ENCODE data around the gene MTFP1. TPM values are rescaled to one million over a fixed set of nuclear protein-coding genes. Genes with fewer than 3 reads are reported as not detected.
"Not testable (repeated sequence)": the region's sequence is repeated elsewhere in the genome, so short reads cannot be mapped to it uniquely, and the experiment has no call there.

The MTFP1 gene
- total RNA-seq, 1 experiment from 2014 or later: 57.8 TPM

DNA sequence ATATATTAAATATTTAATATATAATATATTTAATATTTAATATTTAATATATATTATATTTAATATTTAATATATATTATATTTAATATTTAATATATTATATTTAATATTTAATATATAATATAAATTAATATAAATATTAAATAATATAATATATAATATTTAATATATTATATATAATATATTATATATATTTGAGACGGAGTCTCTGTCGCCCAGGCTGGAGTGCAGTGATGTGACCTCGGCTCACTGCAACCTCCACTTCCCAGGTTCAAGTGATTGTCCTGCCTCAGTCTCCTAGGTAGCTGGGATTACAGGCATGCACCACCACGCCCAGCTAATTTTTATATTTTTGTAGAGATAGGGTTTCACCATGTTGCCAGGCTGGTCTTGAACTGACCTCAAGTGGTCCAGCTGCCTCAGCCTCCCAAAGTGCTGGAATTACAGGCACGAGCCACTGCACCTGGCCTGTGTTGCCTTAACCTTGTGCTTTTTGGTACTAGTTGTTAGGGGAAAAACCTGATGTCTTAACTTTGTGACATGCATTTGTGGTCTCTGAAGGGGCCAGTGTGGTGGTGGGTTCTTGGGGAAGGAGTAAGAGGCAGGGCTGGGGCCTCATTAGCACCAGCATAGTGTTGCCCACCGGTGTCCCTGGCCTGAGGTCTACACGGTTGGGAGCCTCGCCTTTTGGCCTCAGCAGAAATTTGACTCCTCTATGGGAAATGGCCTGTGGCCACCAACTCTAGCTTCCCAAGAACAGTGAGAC, 29.7 kb downstream of the MTFP1 start:
- no peak for DNase-seq (ENCODE audit: low read depth)

DNA sequence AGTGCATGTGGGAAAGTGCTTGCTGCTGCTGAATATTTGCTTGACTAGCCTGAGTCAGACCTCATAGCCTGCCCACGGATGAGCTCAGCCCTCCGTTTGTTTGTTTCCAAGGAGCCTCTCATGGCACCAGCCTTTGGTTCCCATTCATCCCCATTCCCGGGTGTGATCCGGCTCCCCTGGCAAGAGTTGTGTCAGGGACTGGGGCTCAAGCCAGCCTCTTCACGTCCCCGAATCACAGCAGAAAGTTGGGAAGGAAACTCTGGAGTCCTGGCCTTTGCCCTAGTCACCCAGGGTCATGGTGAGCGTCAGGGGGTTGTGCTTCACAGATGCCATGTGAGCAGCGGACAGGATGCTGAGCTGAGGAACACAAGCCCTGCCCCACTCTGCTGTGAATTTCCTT, 32.4 kb downstream of the MTFP1 start:
- peak; percentile 70 for DNase-seq (ENCODE audit: low read depth)

DNA sequence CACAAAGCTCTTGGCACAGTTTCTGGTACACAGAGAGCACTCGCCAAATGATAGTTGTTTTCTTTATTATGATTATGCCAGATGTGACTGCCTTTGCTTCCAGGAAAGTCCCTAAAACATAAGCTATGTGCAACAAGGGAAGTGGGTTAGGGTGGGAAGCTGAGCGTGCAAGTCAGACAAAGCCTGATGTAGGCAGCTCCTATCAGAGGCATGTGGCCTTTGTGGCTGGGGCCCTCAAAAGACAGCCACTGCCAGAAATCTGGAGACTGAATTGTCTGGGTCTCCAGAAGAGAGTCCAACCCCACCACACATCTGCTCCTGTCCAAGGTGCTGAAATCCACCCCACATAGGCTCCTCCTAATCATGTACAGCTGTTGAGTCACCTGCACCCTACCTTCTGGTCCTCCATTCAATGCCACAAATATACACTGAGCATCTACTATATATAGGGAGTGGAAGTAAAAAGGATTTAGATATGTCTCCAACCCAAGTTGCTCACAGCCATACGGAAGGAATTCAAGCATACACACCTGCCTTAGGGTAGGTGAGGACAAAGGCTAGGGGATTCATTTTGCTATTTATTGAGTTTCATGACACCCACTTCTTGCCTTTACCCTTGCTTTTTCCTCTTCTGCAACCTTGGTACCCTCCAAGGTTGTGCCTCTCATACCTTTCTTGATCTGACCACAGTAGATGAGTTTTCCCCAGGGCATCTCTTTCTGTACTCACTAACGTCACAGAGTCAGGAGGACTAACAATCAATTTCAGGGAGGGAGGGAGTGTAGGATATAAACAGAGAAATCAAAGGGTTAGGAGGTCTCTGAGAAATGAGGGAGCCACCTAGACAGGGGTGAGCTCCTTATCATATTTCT, 33.8 kb downstream of the MTFP1 start:
- peak; percentile 58 for DNase-seq (ENCODE audit: low read depth)

DNA sequence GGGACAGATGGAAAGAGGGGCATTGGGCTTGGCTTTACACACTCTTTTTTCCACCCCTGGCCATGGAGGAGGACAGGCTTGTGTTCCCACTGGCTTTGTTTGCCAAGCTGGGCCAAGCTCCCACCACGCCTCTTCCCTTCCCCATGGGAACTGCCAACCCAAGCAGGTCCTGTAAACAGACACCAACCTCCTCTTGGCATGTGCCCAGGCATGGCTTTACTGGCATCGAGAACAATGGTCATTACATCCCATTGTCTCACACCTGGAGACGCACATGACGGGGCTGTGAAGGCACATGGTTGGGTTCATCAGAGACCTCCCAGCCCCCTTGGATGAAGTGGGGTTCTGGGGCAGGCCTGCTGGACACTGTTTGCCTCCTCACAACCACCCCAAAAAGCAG, 34.6 kb downstream of the MTFP1 start:
- no peak for DNase-seq (ENCODE audit: low read depth)

DNA sequence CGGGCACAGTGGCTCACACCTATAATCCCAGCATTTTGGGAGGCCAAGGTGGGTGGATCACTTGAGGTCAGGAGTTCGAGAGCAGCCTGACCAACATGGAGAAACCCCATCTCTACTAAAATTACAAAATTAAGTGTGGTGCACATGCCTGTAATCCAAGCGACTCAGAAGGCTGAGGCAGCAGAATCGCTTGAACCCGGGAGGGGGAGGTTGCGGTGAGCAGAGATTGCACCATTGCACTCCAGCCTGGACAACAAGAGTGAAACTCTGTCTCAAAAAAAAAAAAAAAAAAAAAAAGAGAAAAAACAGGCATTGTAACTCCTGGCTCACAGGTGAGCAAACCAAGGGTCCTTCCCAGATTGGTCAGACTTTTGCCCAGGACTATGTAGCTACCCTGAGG, 35.0 kb downstream of the MTFP1 start:
- DNase-seq (ENCODE audit: low read depth): not testable (repeated sequence)

DNA sequence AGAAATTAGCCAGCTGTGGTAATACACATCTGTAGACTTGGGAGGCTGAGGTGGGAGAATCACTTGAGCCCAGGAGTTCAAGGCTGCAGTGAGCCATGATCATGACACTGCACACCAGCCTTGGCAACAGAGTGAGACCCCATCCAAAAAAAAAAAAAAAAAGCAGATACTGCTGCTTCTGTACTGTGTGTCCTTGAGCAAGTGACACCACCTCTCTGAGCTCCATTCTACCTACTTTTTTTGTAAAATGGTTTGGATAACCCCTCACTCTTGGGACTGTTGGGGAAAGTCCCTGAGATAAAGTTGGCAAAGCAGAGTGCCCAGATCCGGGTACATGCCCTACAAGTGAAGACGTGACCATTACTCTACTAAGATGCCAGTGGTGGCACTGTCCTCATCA, 43.6 kb downstream of the MTFP1 start:
- DNase-seq (ENCODE audit: low read depth): no peak

DNA sequence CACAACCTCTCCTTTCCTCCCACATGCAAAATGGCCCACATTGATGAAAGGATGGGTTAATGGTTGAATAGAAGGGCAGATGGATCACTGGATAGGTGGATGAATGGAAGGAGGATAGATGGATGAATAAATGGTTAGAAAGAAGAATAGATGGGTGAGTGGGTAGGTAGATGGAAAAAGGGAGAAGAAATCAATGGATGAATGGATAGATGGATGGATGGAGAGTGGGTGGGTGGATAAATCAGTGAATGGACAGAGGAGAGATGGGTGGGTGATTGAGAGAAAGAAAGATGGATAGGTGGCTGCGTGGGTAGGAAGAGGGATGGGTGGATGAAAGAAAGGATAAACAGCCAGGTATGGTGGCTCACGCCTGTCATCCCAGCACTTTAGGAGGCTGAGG, 45.1 kb downstream of the MTFP1 start:
- no peak for DNase-seq (ENCODE audit: low read depth)

DNA sequence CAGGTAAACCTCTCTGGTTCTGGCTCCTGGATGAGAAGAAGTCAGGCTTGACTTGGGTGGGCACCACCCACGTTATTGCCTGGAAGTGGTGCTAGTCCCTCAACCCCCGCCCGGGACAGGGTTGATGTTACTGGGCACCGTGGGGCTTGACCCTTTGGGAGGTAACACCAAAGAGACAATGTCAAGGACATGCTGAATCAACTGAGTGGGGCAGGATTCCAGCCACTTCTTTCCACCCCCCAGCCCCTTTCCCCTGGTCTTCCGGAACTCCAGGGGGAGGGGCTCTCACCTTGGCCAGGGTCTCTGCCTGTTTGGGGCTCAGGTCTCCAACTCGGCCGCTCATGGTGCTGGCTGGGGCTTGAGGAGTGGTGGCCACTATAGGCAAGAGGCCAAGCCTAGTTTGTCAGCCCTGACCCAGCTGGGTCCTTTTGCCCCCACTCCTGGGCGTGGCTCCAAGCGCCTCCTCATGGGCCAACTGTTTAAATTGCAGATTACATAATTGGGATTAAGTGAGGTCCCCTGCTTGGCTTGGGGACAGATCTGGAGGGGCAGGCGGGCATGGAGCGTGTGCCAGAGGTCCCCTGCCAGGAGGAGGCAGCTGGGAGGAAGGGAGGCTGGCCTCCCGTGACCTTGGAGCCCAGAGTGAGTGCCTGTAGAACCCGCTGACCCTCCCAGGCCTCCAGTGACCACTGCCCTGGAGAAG, 46.2 kb downstream of the MTFP1 start, which contains the start of gene SEC14L3:
TSS of gene SEC14L3 (minus strand) at position 402 of the 703 bp plus-strand sequence. CDS start at position 343, 59 bp downstream.
- DNase-seq (ENCODE audit: low read depth): no peak

DNA sequence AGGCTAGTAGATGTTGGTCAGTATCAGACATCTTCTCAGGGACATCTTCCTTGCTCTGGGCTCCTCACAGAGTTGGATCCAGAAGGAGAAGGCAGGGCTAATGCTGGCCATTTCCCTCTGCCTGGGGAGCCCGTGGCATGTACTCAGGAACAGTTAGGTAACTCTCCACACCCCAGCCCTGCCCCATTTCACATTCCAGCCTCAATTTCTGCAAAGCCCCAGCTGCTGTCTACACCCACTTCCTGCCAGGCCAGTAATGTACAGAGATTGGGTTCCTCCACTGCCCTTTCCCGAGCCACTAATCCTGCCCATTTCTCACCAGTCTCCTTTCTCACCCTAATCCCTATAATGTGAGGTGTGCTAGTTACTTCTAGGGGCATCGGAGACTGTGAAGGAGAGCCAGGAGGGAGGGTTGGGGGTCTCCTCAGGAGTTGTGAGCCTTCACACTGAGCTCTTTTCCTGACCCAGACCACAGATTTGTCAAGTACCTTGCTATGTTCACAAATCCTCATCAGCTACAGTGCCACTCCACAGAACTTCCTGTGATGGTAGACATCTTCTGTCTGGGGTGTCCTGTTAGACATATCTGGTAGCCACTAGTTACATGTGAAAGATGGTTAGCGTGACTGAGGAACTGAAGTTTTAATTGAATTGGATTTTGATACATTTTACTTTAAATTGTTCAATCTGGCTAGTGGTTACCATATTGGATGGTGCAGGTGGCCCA, 47.6 kb downstream of the MTFP1 start:
- no peak for DNase-seq (ENCODE audit: low read depth)

DNA sequence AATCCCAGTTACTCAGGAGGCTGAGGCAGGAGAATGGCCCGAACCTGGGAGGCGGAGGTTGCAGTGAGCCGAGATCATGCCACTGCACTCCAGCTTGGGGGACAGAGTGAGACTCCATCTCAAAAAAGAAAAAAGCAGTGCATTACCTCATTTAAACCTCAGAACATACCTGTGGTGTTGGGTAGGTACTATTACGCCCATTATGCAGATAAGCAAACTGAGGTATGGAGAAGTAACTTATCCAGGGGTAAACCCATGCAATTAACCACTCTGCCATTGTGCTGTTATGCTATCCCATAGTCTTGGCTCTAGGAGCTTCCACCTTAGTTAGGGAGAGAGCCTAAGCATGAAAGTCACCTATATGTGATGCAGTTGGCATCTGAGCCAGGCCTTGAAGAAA, 48.6 kb downstream of the MTFP1 start:
- DNase-seq (ENCODE audit: low read depth): no peak

DNA sequence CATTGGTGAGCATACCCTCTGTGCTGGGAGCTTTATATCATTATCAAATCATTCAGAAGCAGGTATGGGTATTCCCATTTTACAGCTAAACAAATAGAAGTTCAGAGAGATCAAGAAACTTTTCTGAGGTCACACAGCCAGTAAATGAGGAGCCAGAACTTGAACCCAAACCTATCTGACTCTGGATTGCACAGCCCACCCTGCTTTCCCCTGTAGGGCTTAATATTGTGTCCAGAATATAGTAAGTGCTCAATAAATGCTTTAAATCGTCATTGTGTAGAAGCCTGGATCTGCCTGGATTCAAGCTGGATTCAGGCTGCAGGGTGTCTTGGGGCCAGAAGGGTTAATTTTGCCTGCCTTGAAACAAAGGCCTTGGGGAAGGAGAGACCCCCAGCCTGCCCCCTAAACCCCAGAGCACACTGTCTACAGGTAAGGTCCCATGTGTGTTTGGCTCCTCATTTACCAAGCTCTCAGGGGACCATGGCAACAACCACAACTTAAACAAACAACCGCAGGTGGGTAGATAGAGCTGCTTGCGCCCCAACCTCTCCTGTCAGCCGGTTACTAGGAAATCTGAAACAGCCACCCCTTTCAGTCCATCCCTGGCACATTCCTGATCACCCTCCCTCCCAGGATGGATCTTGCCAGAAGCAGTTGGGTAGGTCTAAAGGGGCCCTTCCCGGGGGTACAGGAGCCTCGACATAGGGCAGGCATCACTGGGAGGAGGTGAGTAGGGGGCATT, 49.3 kb downstream of the MTFP1 start:
- DNase-seq (ENCODE audit: low read depth): no peak

Other genes with a start within 250 kb of the MTFP1 start
- gene LIF, start 179.0 kb upstream of the MTFP1 start, total RNA-seq (2014; rRNA removed; shearing (Covaris generic)): 33.3 and 35.2 TPM in 2 replicates
- gene OSM, start 158.9 kb upstream of the MTFP1 start, total RNA-seq (2014; rRNA removed; shearing (Covaris generic)): 0.06 TPM in 1 of 2 replicates, not detected in the other
- 5.9 and 10.3 TPM in 2 replicates for gene CASTOR1, start 136.3 kb upstream of the MTFP1 start, total RNA-seq (2014; rRNA removed; shearing (Covaris generic))
- gene TBC1D10A, start 98.8 kb upstream of the MTFP1 start, total RNA-seq (2014; rRNA removed; shearing (Covaris generic)): 20.8 and 35.5 TPM in 2 replicates
- 29.4 and 66.6 TPM in 2 replicates for gene SF3A1, start 68.9 kb upstream of the MTFP1 start, total RNA-seq (2014; rRNA removed; shearing (Covaris generic))
- 1.5 and 2.7 TPM in 2 replicates for gene CCDC157, start 68.8 kb upstream of the MTFP1 start, total RNA-seq (2014; rRNA removed; shearing (Covaris generic))
- gene RNF215, start 38.4 kb upstream of the MTFP1 start, total RNA-seq (2014; rRNA removed; shearing (Covaris generic)): 9.8 and 19.2 TPM in 2 replicates
- 9.5 and 12.7 TPM in 2 replicates for gene SEC14L2, start 28.8 kb upstream of the MTFP1 start, total RNA-seq (2014; rRNA removed; shearing (Covaris generic))
- not detected in 2 replicates for gene SEC14L3, start 46.2 kb downstream of the MTFP1 start, total RNA-seq (2014; rRNA removed; shearing (Covaris generic))
- gene SEC14L4, start 79.9 kb downstream of the MTFP1 start, total RNA-seq (2014; rRNA removed; shearing (Covaris generic)): 0.09 and 0.17 TPM in 2 replicates
- 0.03 and 0.06 TPM in 2 replicates for gene SEC14L6, start 121.0 kb downstream of the MTFP1 start, total RNA-seq (2014; rRNA removed; shearing (Covaris generic))
- gene GAL3ST1, start 148.9 kb downstream of the MTFP1 start, total RNA-seq (2014; rRNA removed; shearing (Covaris generic)): 0.12 and 0.29 TPM in 2 replicates
- 162 and 172 TPM in 2 replicates for gene PES1, start 166.1 kb downstream of the MTFP1 start, total RNA-seq (2014; rRNA removed; shearing (Covaris generic))
- gene TCN2, start 181.4 kb downstream of the MTFP1 start, total RNA-seq (2014; rRNA removed; shearing (Covaris generic)): 0.12 and 2.0 TPM in 2 replicates
- gene SLC35E4, start 210.0 kb downstream of the MTFP1 start, total RNA-seq (2014; rRNA removed; shearing (Covaris generic)): 8.2 and 11.4 TPM in 2 replicates
- 4.3 and 7.0 TPM in 2 replicates for gene DUSP18, start 242.1 kb downstream of the MTFP1 start, total RNA-seq (2014; rRNA removed; shearing (Covaris generic))